Measurements from ENCODE around the gene EIF2S3B.

The EIF2S3B gene

DNA sequence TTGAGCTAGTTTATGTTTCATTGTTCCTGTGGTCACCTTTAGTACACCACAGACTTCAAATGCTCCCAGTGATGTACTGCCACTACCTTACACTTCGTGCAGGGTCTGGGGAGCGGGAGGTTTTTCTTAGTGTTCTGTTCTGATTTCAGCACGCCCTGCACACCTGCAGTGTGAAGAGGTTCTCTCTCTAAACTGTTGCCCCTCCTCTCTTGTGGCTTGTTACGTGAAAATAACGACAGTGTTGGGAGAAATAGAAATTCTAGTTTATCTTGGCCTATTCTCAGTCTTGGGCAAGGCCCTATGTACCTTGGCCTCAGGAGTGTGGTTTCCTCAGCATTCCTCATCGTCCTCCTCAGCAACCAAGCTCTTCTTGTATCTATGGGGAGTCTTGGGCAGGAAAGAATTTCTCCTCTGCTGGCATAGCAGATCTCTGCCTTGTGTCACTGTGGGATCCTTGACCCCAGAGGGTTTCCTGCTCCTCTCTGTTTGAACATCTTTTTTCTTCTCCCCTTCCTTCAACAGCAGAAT, 48.6 kb downstream of the EIF2S3B start:
- no peak overlapping the region for H3K4me3 ChIP-seq (ENCODE audit: low read depth, low read length)
- DNase-seq (ENCODE audit: low read depth) = no peak
- TF ChIP-seq, protein P1, sequence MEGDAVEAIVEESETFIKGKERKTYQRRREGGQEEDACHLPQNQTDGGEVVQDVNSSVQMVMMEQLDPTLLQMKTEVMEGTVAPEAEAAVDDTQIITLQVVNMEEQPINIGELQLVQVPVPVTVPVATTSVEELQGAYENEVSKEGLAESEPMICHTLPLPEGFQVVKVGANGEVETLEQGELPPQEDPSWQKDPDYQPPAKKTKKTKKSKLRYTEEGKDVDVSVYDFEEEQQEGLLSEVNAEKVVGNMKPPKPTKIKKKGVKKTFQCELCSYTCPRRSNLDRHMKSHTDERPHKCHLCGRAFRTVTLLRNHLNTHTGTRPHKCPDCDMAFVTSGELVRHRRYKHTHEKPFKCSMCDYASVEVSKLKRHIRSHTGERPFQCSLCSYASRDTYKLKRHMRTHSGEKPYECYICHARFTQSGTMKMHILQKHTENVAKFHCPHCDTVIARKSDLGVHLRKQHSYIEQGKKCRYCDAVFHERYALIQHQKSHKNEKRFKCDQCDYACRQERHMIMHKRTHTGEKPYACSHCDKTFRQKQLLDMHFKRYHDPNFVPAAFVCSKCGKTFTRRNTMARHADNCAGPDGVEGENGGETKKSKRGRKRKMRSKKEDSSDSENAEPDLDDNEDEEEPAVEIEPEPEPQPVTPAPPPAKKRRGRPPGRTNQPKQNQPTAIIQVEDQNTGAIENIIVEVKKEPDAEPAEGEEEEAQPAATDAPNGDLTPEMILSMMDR (IDR thresholded peaks at IDR 0.05; ENCODE audit: control insufficient read depth, extremely low read depth, insufficient read depth) = no peak

DNA sequence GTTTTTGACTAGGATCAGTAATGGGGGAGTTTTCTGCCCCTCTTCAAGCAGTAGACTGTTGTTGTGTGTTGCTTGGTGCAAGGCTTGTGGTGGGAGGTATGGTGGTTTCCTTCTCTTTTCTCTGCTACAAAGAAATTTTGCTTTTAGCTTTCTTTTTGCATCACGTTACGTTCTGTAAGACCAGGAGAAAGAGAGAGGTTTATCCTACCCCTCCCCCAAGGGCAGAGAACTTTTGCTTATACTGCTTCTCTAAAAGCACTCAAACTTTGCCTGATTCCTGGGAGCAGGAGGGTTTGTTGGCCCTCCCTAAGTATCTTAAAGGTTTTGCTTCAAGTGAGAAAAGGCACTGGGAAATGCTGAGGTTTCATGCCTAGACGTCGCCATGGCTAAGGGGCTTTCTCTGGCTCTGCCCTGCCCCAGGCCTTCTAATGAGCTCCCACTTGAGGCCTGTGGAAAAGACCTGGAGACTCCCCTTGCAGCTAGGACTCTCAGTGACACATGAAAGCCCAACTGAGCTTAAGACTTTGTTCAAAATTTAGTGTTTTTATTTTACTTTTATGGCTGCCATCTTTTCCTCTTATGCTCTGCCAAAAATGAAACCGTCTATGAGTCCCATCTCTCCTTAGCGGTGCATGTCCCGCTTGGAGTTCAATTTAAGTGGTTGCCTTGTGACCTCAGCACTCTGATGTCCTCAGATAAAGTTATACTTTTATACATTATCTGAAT, 49.2 kb downstream of the EIF2S3B start:
- no peak for DNase-seq (ENCODE audit: low read depth)
- H3K4me3 ChIP-seq (ENCODE audit: low read depth, low read length) = no peak overlapping the region
- TF ChIP-seq, protein P1 (IDR thresholded peaks at IDR 0.05; ENCODE audit: control insufficient read depth, extremely low read depth, insufficient read depth) = no peak

DNA sequence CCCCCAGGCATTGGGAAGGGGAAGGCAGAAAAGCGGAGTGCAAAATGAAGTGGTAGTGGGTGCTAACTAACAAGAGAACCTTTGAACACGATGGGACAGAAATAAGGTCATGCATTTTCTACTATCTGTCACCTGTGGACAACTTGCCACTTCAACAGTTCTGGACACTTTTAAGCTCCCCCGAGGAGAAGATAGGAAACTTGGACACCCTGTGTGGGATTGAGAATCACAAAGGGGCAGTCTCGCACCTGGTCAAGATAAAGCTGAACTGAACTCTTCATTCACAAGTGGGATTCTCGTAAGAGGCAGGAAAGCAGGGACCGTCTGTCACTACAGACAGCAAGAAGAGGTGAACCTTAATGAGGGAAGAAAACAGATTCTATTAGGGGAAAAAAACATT, 51.6 kb downstream of the EIF2S3B start:
- TF ChIP-seq, protein P1 (IDR thresholded peaks at IDR 0.05; ENCODE audit: control insufficient read depth, extremely low read depth, insufficient read depth) = no peak
- H3K4me3 ChIP-seq (ENCODE audit: low read depth, low read length) = no peak overlapping the region
- DNase-seq (ENCODE audit: low read depth) = no peak

DNA sequence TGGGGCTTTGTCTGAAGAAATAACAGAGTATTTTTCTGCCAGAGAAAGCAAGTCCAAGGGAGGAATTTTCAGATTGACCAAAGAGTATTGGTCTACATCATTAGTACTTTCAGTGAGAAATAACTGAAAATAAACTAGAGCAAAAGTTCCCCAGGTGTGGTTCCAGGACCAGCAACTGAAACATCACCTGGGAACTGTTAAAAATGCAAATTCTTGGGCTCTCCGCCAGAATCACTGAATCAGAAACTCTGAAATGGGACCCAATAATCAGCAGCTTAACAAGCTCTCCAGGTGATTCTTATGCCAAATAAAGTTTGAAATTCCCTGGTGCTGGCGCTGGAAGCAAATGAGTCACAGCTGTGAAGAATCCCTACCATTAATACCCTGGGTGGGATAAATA, 52.1 kb downstream of the EIF2S3B start:
- TF ChIP-seq, protein P1 (IDR thresholded peaks at IDR 0.05; ENCODE audit: control insufficient read depth, extremely low read depth, insufficient read depth) = no peak
- no peak for DNase-seq (ENCODE audit: low read depth)

More for the DNA sequence above, 52.1 kb downstream of the EIF2S3B start:
- H3K4me3 ChIP-seq (ENCODE audit: low read depth, low read length) = no peak overlapping the region
